ENCODE data around the gene LRRC28. TPM values are rescaled to one million over a fixed set of nuclear protein-coding genes. Genes with fewer than 3 reads are reported as not detected.

LRRC28 gene
- total RNA-seq, 3 donors from 2014 or later: 24.3 to 52.2 (median 44.3) TPM

DNA sequence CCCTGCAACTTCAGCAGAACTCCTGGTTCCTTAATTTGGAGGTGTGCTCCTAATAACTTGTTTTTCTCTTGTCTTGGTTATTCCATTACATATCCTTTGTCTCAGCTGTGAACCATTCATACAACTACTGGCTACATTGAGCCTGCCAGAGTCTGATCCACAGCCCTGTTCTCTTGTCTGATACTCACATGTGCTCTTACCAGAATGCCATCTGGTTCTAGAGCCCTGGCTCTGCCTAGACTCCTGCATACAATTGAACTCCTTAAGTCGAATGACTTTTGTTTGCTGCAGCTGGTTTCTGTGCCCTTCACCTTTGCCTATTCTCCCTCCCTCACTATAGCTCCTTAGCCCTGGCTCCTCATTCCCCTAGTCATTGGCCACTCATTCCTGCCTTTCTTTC, 85.5 kb downstream of the LRRC28 start:
- no peaks in the 10 kb centered on the region for H3K9me3 ChIP-seq
- intact Hi-C loops (cut with DNase I; ENCODE audit: low total_unique reads): no loop called here
- DNase-seq (ENCODE audit: low spot score in 2 of 2): no peak
- TF ChIP-seq, protein P1, sequence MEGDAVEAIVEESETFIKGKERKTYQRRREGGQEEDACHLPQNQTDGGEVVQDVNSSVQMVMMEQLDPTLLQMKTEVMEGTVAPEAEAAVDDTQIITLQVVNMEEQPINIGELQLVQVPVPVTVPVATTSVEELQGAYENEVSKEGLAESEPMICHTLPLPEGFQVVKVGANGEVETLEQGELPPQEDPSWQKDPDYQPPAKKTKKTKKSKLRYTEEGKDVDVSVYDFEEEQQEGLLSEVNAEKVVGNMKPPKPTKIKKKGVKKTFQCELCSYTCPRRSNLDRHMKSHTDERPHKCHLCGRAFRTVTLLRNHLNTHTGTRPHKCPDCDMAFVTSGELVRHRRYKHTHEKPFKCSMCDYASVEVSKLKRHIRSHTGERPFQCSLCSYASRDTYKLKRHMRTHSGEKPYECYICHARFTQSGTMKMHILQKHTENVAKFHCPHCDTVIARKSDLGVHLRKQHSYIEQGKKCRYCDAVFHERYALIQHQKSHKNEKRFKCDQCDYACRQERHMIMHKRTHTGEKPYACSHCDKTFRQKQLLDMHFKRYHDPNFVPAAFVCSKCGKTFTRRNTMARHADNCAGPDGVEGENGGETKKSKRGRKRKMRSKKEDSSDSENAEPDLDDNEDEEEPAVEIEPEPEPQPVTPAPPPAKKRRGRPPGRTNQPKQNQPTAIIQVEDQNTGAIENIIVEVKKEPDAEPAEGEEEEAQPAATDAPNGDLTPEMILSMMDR (IDR thresholded peaks at IDR 0.05): no peak
- no peak for TF ChIP-seq POLR2AphosphoS5 (IDR thresholded peaks at IDR 0.05)
- TF ChIP-seq POLR2A (IDR thresholded peaks at IDR 0.05): no peak
- no peaks in the 10 kb centered on the region for H3K4me1 ChIP-seq
- H3K27ac ChIP-seq: no peak overlapping the region
- H3K4me3 ChIP-seq: no peak overlapping the region
- H3K36me3 ChIP-seq: no peaks in the 10 kb centered on the region
- H3K27me3 ChIP-seq: no peaks in the 10 kb centered on the region

DNA sequence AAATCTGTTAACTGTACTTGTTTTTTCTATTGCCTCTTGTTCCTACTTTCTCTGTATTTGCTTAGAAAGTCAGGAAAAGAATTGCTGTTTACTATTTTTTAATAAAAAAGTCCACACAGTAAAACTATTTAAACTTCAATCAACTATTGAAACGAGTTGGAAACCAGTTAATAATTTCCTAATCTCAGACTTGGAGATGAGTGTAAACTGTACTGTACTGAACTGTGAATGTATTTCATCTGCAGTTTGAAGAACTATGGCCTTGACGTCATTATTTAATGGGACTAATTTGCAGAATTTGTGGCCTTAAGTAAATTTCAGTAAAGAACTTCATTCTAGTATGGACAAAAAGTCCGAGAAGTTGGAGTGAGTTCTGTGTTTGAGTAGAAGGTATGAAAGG, 89.1 kb downstream of the LRRC28 start:
- TF ChIP-seq POLR2AphosphoS5 (IDR thresholded peaks at IDR 0.05): no peak
- TF ChIP-seq, protein P1 (IDR thresholded peaks at IDR 0.05): no peak
- no peak for TF ChIP-seq POLR2A (IDR thresholded peaks at IDR 0.05)
- no peak for DNase-seq (ENCODE audit: low spot score in 2 of 2)
- no peak overlapping the region for H3K27ac ChIP-seq

DNA sequence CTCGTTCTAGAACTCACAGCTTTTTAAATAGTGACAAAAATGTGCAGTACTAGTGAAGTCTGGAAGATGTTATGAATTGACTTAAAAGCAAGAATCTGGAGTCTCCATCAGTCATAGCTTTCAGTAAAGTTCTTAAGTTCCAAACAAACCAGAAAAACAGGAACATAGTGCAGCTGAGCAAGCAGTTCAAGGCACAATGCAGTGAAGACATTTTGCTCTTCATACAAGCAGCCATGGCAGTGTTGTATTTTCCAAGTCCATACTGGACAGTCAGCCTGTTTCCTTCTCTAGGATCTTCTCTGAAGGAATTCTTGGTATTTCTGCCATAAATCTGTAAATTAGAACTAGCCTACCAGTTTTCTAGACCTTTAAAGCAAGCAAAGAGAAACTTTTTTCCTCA, 90.5 kb downstream of the LRRC28 start:
- DNase-seq (ENCODE audit: low spot score in 2 of 2): no peak
- Histone ChIP-seq H3K27me3 (no peaks in the 10 kb centered on the region), H3K27ac (no peak overlapping the region), H3K36me3 (no peaks in the 10 kb centered on the region), H3K4me3 (no peak overlapping the region), H3K9me3 (no peaks in the 10 kb centered on the region), H3K4me1 (no peaks in the 10 kb centered on the region)
- intact Hi-C loops (cut with DNase I; ENCODE audit: low total_unique reads): no loop called here
- TF ChIP-seq POLR2AphosphoS5 (IDR thresholded peaks at IDR 0.05) (no peak), POLR2A (IDR thresholded peaks at IDR 0.05) (no peak)
- TF ChIP-seq, protein P1 (IDR thresholded peaks at IDR 0.05): no peak

More for the DNA sequence above, 89.1 kb downstream of the LRRC28 start:
- Histone ChIP-seq H3K27me3 (no peaks in the 10 kb centered on the region), H3K9me3 (no peaks in the 10 kb centered on the region), H3K4me3 (no peak overlapping the region), H3K4me1 (no peaks in the 10 kb centered on the region), H3K36me3 (no peaks in the 10 kb centered on the region)
- intact Hi-C loops (cut with DNase I; ENCODE audit: low total_unique reads): no loop called here

DNA sequence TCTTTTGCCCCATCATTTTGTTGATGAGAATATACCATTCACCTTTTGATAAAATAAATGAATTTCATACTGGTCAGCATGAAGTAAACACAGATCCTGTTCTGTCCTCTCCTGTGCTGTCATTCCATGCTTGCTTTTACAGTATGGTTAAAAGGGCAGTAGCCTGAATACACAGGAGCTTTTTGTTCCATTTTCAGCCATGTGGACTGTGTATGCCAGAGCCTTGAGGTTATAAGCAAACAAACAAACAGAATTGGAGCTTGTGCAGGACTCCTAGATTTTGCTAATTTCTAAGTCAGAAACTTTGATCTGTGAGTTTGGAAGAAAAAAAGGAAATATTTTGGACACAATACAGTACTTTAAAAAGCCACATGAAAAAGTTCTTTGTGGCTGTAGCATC, 91.9 kb downstream of the LRRC28 start:
- intact Hi-C loops (cut with DNase I; ENCODE audit: low total_unique reads): no loop called here
- Histone ChIP-seq H3K27ac (no peak overlapping the region), H3K4me3 (no peak overlapping the region), H3K27me3 (no peaks in the 10 kb centered on the region), H3K9me3 (no peaks in the 10 kb centered on the region), H3K4me1 (no peaks in the 10 kb centered on the region), H3K36me3 (no peaks in the 10 kb centered on the region)
- DNase-seq (ENCODE audit: low spot score in 2 of 2): no peak
- TF ChIP-seq POLR2AphosphoS5 (IDR thresholded peaks at IDR 0.05) (no peak), POLR2A (IDR thresholded peaks at IDR 0.05) (no peak)
- TF ChIP-seq, protein P1 (IDR thresholded peaks at IDR 0.05): no peak

DNA sequence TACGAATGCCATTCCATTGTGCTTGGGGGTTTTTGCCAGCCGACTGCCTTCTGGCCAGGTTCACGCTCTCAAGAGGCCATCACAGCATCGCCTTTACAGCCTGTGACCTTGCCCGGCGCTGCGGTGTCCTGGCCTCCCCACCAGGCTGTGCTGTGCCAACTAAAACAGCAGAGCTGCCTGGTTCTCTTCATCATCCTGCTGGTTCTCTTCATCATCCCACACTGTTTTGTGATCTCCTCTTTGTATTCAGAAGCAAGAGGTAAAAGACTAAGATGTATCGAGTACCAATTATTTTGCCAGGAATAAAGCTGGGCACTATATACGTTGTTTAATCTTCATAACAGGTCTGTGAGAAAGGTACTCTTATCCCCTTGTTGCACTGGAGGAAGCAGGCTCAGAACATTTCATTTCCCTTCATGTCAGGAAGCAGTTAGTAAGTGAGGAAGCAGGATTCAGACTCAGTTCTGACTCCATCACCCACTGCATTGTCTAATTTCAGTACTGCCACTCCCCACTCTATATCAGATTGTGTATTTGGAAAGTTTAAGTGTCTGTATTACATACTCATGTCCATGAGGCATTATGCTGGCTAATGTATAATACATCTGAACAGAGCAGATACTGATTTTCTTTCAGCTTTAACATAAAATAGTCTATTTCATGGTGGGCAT, 92.7 kb downstream of the LRRC28 start:
- no peak overlapping the region for H3K27ac ChIP-seq
- DNase-seq (ENCODE audit: low spot score in 2 of 2): no peak

More for the DNA sequence above, 92.7 kb downstream of the LRRC28 start:
- TF ChIP-seq POLR2AphosphoS5 (IDR thresholded peaks at IDR 0.05): no peak
- no peak for TF ChIP-seq POLR2A (IDR thresholded peaks at IDR 0.05)
- TF ChIP-seq, protein P1 (IDR thresholded peaks at IDR 0.05): peak in 1 of 3 donors; percentile 10
- H3K36me3 ChIP-seq: no peaks in the 10 kb centered on the region
- H3K9me3 ChIP-seq: no peaks in the 10 kb centered on the region
- H3K27me3 ChIP-seq: no peaks in the 10 kb centered on the region
- no peaks in the 10 kb centered on the region for H3K4me1 ChIP-seq
- H3K4me3 ChIP-seq: no peak overlapping the region
- intact Hi-C loops (cut with DNase I; ENCODE audit: low total_unique reads): no loop called here

Measured in breast epithelium (tissue), 4 donors.